K562 (cell line): Measurements from ENCODE around the gene SCRN3. TPM values are rescaled to one million over a fixed set of nuclear protein-coding genes. Genes with fewer than 3 reads are reported as not detected.

Source experiments
- ATAC-seq: fragments of 200-7000 bp; cut with Tn5 transposase; 3 replicates; pipeline ENCODE4 v1.9.1; 2020; ENCODE audit warnings: moderate library complexity
- BruUV-seq: library from RNA; stranded (reverse); fragments of 400-500 nt; replicated peaks from 2 replicates; lab custom pipeline; 2021; lab: Mats Ljungman, UMichigan
- CTCF ChIA-PET: fragments of 300-600 bp; formaldehyde crosslinking; extraction: SDS; loops from one replicate; lab custom pipeline; 2021; ENCODE audit warnings: low intra/inter-chr PET ratio; lab: Yijun Ruan, JAX
- POLR2A ChIA-PET: fragments of 300-600, 350-650 bp; sonication (Branson Sonifier 250); formaldehyde crosslinking; extraction: SDS; loops from one replicate; lab custom pipeline; 2021; ENCODE audit warnings: antibody characterized with exemption, inconsistent platforms; lab: Yijun Ruan, JAX
- DNase-seq, 4 experiments: peaks; one replicate each; pipeline versions ENCODE4 v3.0.0 to v3.0.0-alpha.2; 2011 to 2018; ENCODE audit warnings: low spot score in 3 of 4, mixed read lengths in 3 of 4; ENCODE audit errors: extremely low read depth in 1 of 4
- FAIRE-seq: peaks from 2 replicates; lab custom pipeline; 2011; peaks lifted over from hg19 to GRCh38; lab: Jason Lieb, UNC
- H2AFZ ChIP-seq: 2 replicates; pipeline ENCODE4 v1.6.0; 2011; ENCODE audit warnings: low read depth, low read length, control low read depth, inconsistent platforms
- H3K27ac ChIP-seq: fragments of 200-600 bp; 3 replicates; pipeline ENCODE4 v1.8.0; 2011; ENCODE audit warnings: low read depth, mild to moderate bottlenecking, control low read depth, inconsistent platforms, low read length, moderate library complexity, mixed read lengths; ENCODE audit errors: extremely low read depth
- H3K27me3 ChIP-seq, 2 experiments: fragments of 300-600 bp in 1 of 2; 2 replicates in 1 of 2; 3 replicates in 1 of 2; pipeline versions ENCODE4 v1.6.0 to v1.8.0; 2011; ENCODE audit warnings: inconsistent platforms in 2 of 2, low read length in 2 of 2, mild to moderate bottlenecking in 1 of 2, mixed read lengths in 1 of 2, moderate library complexity in 1 of 2; ENCODE audit not compliant: control insufficient read depth in 2 of 2, insufficient read depth in 2 of 2
- H3K36me3 ChIP-seq: fragments of 300-600 bp; 3 replicates; pipeline ENCODE4 v1.8.0; 2011; ENCODE audit warnings: mild to moderate bottlenecking, low read length, inconsistent platforms; ENCODE audit not compliant: control insufficient read depth, insufficient read depth
- H3K4me1 ChIP-seq, 2 experiments: fragments of 200-600 bp in 1 of 2; replicated peaks in 1 of 2; 2 replicates in 1 of 2; 3 replicates in 1 of 2; pipeline versions ENCODE4 v1.5.1 to v1.8.0; 2011; ENCODE audit warnings: inconsistent platforms in 2 of 2, low read length in 2 of 2, mild to moderate bottlenecking in 1 of 2, mixed read lengths in 1 of 2, moderate library complexity in 1 of 2; ENCODE audit not compliant: control insufficient read depth in 2 of 2, insufficient read depth in 2 of 2
- H3K4me2 ChIP-seq: 2 replicates; pipeline ENCODE4 v1.6.1; 2011; ENCODE audit warnings: low read length, control low read depth, inconsistent platforms, mixed read lengths; ENCODE audit not compliant: insufficient read depth
- H3K4me3 ChIP-seq: fragments of 200-600 bp; sonication (generic), shearing (Covaris generic); 2 replicates; pipeline ENCODE4 v1.5.1; 2016; ENCODE audit warnings: control low read depth, inconsistent platforms
- H3K79me2 ChIP-seq: fragments of 200-600 bp; 3 replicates; pipeline ENCODE4 v1.8.0; 2011; ENCODE audit warnings: low read length, inconsistent platforms; ENCODE audit not compliant: control insufficient read depth, insufficient read depth
- H3K9ac ChIP-seq, 2 experiments: 2 replicates each; pipeline versions ENCODE4 v1.6.0 to v1.6.1; 2011; ENCODE audit warnings: low read depth in 2 of 2, low read length in 2 of 2, control low read depth in 1 of 2, inconsistent platforms in 1 of 2, mild to moderate bottlenecking in 1 of 2, mixed read lengths in 1 of 2; ENCODE audit not compliant: insufficient read depth in 1 of 2
- H3K9me1 ChIP-seq: one replicate; pipeline ENCODE4 v1.6.0; 2011; ENCODE audit warnings: inconsistent platforms, mild to moderate bottlenecking, low read length, moderate library complexity; ENCODE audit not compliant: control insufficient read depth, insufficient read depth
- H3K9me3 ChIP-seq: replicated peaks from 2 replicates; pipeline ENCODE4 v1.5.1; 2011; ENCODE audit warnings: low read depth, low read length, inconsistent platforms; ENCODE audit not compliant: control insufficient read depth, insufficient read depth
- H4K20me1 ChIP-seq: replicated peaks from 2 replicates; pipeline ENCODE4 v1.6.1; 2011; ENCODE audit warnings: low read length, inconsistent platforms, mixed read lengths; ENCODE audit not compliant: control insufficient read depth, insufficient read depth
- GATAD2A ChIP-seq: fragments of 450-650 bp; IDR thresholded peaks from 2 replicates; pipeline ENCODE4 v1.6.1; 2017
- GTF3C2 ChIP-seq: IDR thresholded peaks from 3 replicates; pipeline ENCODE4 v1.6.1; 2011; ENCODE audit warnings: borderline replicate concordance, mild to moderate bottlenecking, moderate library complexity; ENCODE audit not compliant: insufficient read length; ENCODE audit errors: extremely low read depth
- HNRNPK ChIP-seq: fragments of 200-400 bp; formaldehyde crosslinking; IDR thresholded peaks from one replicate; pipeline ENCODE4 v1.6.1; 2018; ENCODE audit warnings: mild to moderate bottlenecking, low read depth, low read length; ENCODE audit not compliant: poor library complexity, severe bottlenecking
- MED1 ChIP-seq: sonication (generic); formaldehyde crosslinking; IDR thresholded peaks from 2 replicates; pipeline ENCODE4 v1.8.1; 2023; ENCODE audit warnings: missing genetic modification reagents, borderline replicate concordance
- NONO ChIP-seq, 2 experiments: fragments of 200-400 bp in 1 of 2; fragments of 450-650 bp in 1 of 2; formaldehyde crosslinking in 1 of 2; IDR thresholded peaks; 2 replicates each; pipeline ENCODE4 v1.6.1; 2017; ENCODE audit warnings: low read depth in 2 of 2, mild to moderate bottlenecking in 2 of 2, moderate library complexity in 2 of 2, low read length in 1 of 2
- RUNX1 ChIP-seq: sonication (generic); IDR thresholded peaks from 2 replicates; pipeline ENCODE4 v1.6.1; 2016; ENCODE audit warnings: antibody characterized with exemption, low read depth
- SPI1 ChIP-seq: IDR thresholded peaks from 2 replicates; pipeline ENCODE4 v1.6.1; 2011; ENCODE audit warnings: low read depth, low read length, control low read depth, borderline replicate concordance
- TBP ChIP-seq: optimal IDR thresholded peaks from 2 replicates; pipeline ENCODE3; 2011; ENCODE audit warnings: low read depth, low read length, improper control_type of control experiment
- TFE3 ChIP-seq: fragments of 450-650 bp; formaldehyde crosslinking; IDR thresholded peaks from 2 replicates; pipeline ENCODE4 v1.4.0; 2020; ENCODE audit warnings: mild to moderate bottlenecking, mixed read lengths
- U2AF2 ChIP-seq: fragments of 200-400 bp; formaldehyde crosslinking; optimal IDR thresholded peaks from 2 replicates; pipeline ENCODE3; 2017; ENCODE audit warnings: low read depth, mild to moderate bottlenecking, low read length
- YY1 ChIP-seq, 3 experiments: IDR thresholded peaks; 2 replicates each; pipeline ENCODE4 v1.6.1; 2011; ENCODE audit warnings: low read length in 2 of 3, mild to moderate bottlenecking in 2 of 3, moderate library complexity in 2 of 3, borderline replicate concordance in 1 of 3, control low read depth in 1 of 3, low read depth in 1 of 3; ENCODE audit not compliant: insufficient read depth in 3 of 3, insufficient replicate concordance in 2 of 3, control insufficient read depth in 1 of 3, insufficient read length in 1 of 3; ENCODE audit errors: extremely low read depth in 1 of 3
- ZKSCAN3 ChIP-seq: fragments of 250-450 bp; sonication (Bioruptor Pico); IDR thresholded peaks from 2 replicates; pipeline ENCODE4 v1.4.0; 2020
- ZNF274 ChIP-seq: IDR thresholded peaks from 2 replicates; pipeline ENCODE4 v1.6.1; 2011; ENCODE audit warnings: low read depth, mild to moderate bottlenecking, low read length, moderate library complexity, borderline replicate concordance
- ZNF395 ChIP-seq: fragments of 200-800 bp; sonication (Bioruptor generic); IDR thresholded peaks from 2 replicates; pipeline ENCODE4 v1.6.1; 2017; ENCODE audit warnings: missing genetic modification characterization, missing compliant biosample characterization
- WGBS: fragments of 100-300 bp; shearing (Covaris generic); methylation state at CpG from one replicate; pipeline ENCODE4 v1.1.6; 2016; ENCODE audit warnings: low coverage, mixed read lengths; ENCODE audit not compliant: insufficient coverage; ENCODE audit errors: missing lambda C conversion rate; 5-methylcytosine and 5-hydroxymethylcytosine counted together
- in situ Hi-C: fragments of 300-500 bp; cut with MboI; formaldehyde crosslinking; loops from 4 replicates; pipeline ENCODE4 v1.15.0; 2018; ENCODE audit warnings: inconsistent platforms, mixed read lengths
- intact Hi-C: fragments of 100-400 bp; cut with micrococcal nuclease; formaldehyde crosslinking; loops from 2 replicates; pipeline ENCODE4 v1.14.2; 2022
- polyA plus RNA-seq, 8 experiments: library from polyadenylated mRNA; depleted of rRNA in 4 of 8; stranded (reverse) in 5 of 8; unstranded in 3 of 8; fragments of >200 nt; fragmentation: Nextera tagmentation in 2 of 8; fragmentation: Illumina TruSeq in 1 of 8; extraction: Ambion mirVana in 2 of 8; extraction: Trizol in 1 of 8; gene quantifications; 2 replicates each; pipeline versions ENCODE4 v1.2.1 to v1.2.3, GENCODE V29; 2011 to 2014; ENCODE audit warnings: inconsistent platforms in 1 of 8, missing spikeins in 1 of 8
- total RNA-seq, 7 experiments: library from RNA; depleted of rRNA in 6 of 7; stranded (reverse); fragments of >200 nt in 6 of 7; fragmentation: Illumina TruSeq in 2 of 7; extraction: Trizol in 2 of 7; gene quantifications; 2 replicates each; pipeline versions ENCODE4 v1.2.1 to v1.2.3, GENCODE V29; 2011 to 2021; ENCODE audit warnings: low replicate concordance in 1 of 7

The SCRN3 gene
- total and polyA plus RNA-seq, 9 of the 15 experiments (the other 6 are each of a cell fraction or from before 2014, with no cell fraction given) = 7.7 to 21.8 (median 20.0) TPM

GRCh38 chr2:174446531-174446930, 51.0 kb downstream of the SCRN3 start:
- intact Hi-C loops = no loop called here
- DNase-seq (no peak), ATAC-seq (peak; percentile 57; the same call in 2 of the 3 replicates), FAIRE-seq (peak; percentile 67)
- H3K79me2 ChIP-seq = no peaks in the 10 kb centered on the region
- H3K9me3 ChIP-seq = no peaks in the 10 kb centered on the region
- H3K4me1 ChIP-seq = no peaks in the 10 kb centered on the region
- in situ Hi-C loops = no loop called here
- no peak overlapping the region for H3K27ac ChIP-seq
- no peak overlapping the region for H3K4me2 ChIP-seq
- H2AFZ ChIP-seq = no peak overlapping the region; the same call in 1 of the 2 replicates
- no peak overlapping the region for H3K4me3 ChIP-seq
- H3K36me3 ChIP-seq = no peaks in the 10 kb centered on the region
- POLR2A ChIA-PET = interaction anchor here (1.0 kb wide), 1 partner anchor 34 kb away, joined by 3 read pairs; no protein-coding TSS in a partner anchor
- H3K27me3 ChIP-seq = peaks cover 0 to 5% of the 10 kb centered on the region in 2 experiments; a peak in 2 of 5 replicates
- 1% methylated on average over 4 of the region's 4 CpGs for WGBS
- no peak overlapping the region for H3K9ac ChIP-seq
- BruUV-seq = no TSS peak
- H3K9me1 ChIP-seq = no peaks in the 10 kb centered on the region
- CTCF ChIA-PET = no interaction called here
- no peaks in the 10 kb centered on the region for H4K20me1 ChIP-seq
- TF ChIP-seq GATAD2A (no peak), MED1 (CRISPR knock-in tag) (no peak), U2AF2 (no peak), HNRNPK (no peak), GTF3C2 (no peak), NONO (IDR thresholded peaks at IDR 0.05; ENCODE audit: low read depth in 2 of 2, low read length in 1 of 2) (no peak), TBP (no peak), ZKSCAN3 (CRISPR knock-in tag) (no peak), ZNF274 (no peak), YY1 (IDR thresholded peaks at IDR 0.05; ENCODE audit: borderline replicate concordance in 1 of 3, control insufficient read depth in 1 of 3, extremely low read depth in 1 of 3, insufficient read depth in 3 of 3, insufficient read length in 1 of 3, insufficient replicate concordance in 2 of 3, low read depth in 1 of 3, low read length in 2 of 3) (no peak), TFE3 (CRISPR knock-in tag) (no peak), ZNF395 (CRISPR knock-in tag) (no peak), SPI1 (no peak), RUNX1 (no peak)
